Esophagus muscularis mucosa (tissue), 4 donors: ENCODE measurements around the gene PFKFB1. TPM values are rescaled to one million over a fixed set of nuclear protein-coding genes. Genes with fewer than 3 reads are reported as not detected.

Experiments
- DNase-seq: peaks from one replicate; pipeline ENCODE4 v3.0.0-alpha.2; 2017; ENCODE audit errors: extremely low spot score
- H3K27ac ChIP-seq, 4 donors: fragments of 200-600 bp; sonication (generic); replicated peaks in 1 of 4; 1 replicate in 3 of 4; 2 replicates in 1 of 4; pipeline ENCODE4 v1.5.1; 2016 to 2019; ENCODE audit warnings: mild to moderate bottlenecking in 1 of 4
- H3K27me3 ChIP-seq, 4 donors: fragments of 200-600 bp; sonication (generic); one replicate each; pipeline versions ENCODE4 v1.5.1 to v1.6.0; 2016 to 2019
- H3K36me3 ChIP-seq, 4 donors: fragments of 200-600 bp; sonication (generic); one replicate each; pipeline ENCODE4 v1.5.1; 2016 to 2019
- H3K4me1 ChIP-seq, 4 donors: fragments of 200-600 bp; sonication (generic); one replicate each; pipeline ENCODE4 v1.5.1; 2016 to 2019
- H3K4me3 ChIP-seq, 4 donors: fragments of 200-600 bp; sonication (generic); 1 replicate in 2 of 4; 2 replicates in 2 of 4; pipeline ENCODE4 v1.5.1; 2016 to 2019; ENCODE audit warnings: mild to moderate bottlenecking in 4 of 4, moderate library complexity in 1 of 4
- H3K9me3 ChIP-seq, 4 donors: fragments of 200-600 bp; sonication (generic); 1 replicate in 3 of 4; 2 replicates in 1 of 4; pipeline ENCODE4 v1.5.1; 2016 to 2019
- EP300 ChIP-seq: sonication (generic); formaldehyde crosslinking; IDR thresholded peaks from one replicate; pipeline ENCODE4 v1.6.1; 2017; ENCODE audit warnings: antibody characterized with exemption
- POLR2A ChIP-seq: fragments of 450-650 bp; IDR thresholded peaks from one replicate; pipeline ENCODE4 v1.6.1; 2017; ENCODE audit warnings: antibody characterized with exemption, moderate library complexity, mild to moderate bottlenecking, low read depth
- POLR2AphosphoS5 ChIP-seq, 2 donors: sonication (generic); formaldehyde crosslinking; IDR thresholded peaks; one replicate each; pipeline ENCODE4 v1.6.1; 2017; ENCODE audit warnings: antibody characterized with exemption in 2 of 2
- WGBS: methylation state at CpG from one replicate; pipeline ENCODE4 v1.1.5; 2018; 5-methylcytosine and 5-hydroxymethylcytosine counted together
- intact Hi-C: fragments of 100-400 bp; cut with DNase I; formaldehyde crosslinking; loops from one replicate; pipeline ENCODE4 v1.15.1; 2023
- small RNA-seq, 3 donors: library from RNA; depleted of rRNA; stranded (forward); fragments of <200 nt; gene quantifications; one replicate each; pipeline ENCODE3, GENCODE V24; 2016
- total RNA-seq, 4 donors: library from RNA; depleted of rRNA; stranded (reverse); fragments of >200 nt; gene quantifications; one replicate each; pipeline versions ENCODE4 v1.1.0 to v1.2.1, GENCODE V29; 2016
- TF ChIP-seq, protein P1 (sequence below), 3 experiments: fragments of 200-600 bp in 2 of 3; fragments of 450-650 bp in 1 of 3; sonication (generic) in 2 of 3; IDR thresholded peaks; one replicate each; pipeline ENCODE4 v1.5.1; 2017 to 2019; ENCODE audit warnings: antibody characterized with exemption in 3 of 3, mild to moderate bottlenecking in 2 of 3, moderate library complexity in 1 of 3

PFKFB1 gene
- total RNA-seq, 4 donors from 2014 or later: 0.33 TPM; not detected in 3

DNA sequence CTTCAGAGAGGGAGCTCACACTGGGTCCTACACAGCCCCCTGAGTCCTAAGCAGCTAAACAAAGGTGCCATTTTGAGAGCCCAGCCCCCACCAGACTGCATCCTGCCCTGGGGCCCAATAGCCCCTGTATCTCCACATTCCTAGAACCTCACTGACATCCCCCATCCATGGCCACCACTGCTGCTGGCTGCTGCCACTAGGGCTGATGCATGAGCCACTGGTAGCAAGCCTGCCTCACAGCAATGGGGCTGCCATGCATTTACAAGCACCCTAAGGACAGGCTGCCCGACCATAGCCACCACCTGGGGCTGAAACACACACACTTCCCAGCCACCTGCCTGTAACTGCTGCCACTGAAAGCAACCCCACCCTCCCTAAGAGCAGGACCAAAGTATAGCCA, 99.8 kb downstream of the PFKFB1 start:
- Histone ChIP-seq H3K4me3 (no peak overlapping the region), H3K27ac (no peak overlapping the region), H3K27me3 (no peaks in the 10 kb centered on the region), H3K4me1 (no peaks in the 10 kb centered on the region), H3K36me3 (no peaks in the 10 kb centered on the region), H3K9me3 (peaks cover 0 to 21% (median 0%) of the 10 kb centered on the region in 4 donors)
- WGBS: no CpG with 5 or more reads among the region's 1 CpG
- intact Hi-C loops: loop anchor here (10.0 kb wide), 1 partner anchor 161 kb away; no protein-coding TSS in a partner anchor
- TF ChIP-seq, protein P1, sequence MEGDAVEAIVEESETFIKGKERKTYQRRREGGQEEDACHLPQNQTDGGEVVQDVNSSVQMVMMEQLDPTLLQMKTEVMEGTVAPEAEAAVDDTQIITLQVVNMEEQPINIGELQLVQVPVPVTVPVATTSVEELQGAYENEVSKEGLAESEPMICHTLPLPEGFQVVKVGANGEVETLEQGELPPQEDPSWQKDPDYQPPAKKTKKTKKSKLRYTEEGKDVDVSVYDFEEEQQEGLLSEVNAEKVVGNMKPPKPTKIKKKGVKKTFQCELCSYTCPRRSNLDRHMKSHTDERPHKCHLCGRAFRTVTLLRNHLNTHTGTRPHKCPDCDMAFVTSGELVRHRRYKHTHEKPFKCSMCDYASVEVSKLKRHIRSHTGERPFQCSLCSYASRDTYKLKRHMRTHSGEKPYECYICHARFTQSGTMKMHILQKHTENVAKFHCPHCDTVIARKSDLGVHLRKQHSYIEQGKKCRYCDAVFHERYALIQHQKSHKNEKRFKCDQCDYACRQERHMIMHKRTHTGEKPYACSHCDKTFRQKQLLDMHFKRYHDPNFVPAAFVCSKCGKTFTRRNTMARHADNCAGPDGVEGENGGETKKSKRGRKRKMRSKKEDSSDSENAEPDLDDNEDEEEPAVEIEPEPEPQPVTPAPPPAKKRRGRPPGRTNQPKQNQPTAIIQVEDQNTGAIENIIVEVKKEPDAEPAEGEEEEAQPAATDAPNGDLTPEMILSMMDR (IDR thresholded peaks at IDR 0.05): no peak
- no peak for TF ChIP-seq POLR2A
- TF ChIP-seq POLR2AphosphoS5 (IDR thresholded peaks at IDR 0.05): no peak
- TF ChIP-seq EP300: no peak
- DNase-seq: no peak

DNA sequence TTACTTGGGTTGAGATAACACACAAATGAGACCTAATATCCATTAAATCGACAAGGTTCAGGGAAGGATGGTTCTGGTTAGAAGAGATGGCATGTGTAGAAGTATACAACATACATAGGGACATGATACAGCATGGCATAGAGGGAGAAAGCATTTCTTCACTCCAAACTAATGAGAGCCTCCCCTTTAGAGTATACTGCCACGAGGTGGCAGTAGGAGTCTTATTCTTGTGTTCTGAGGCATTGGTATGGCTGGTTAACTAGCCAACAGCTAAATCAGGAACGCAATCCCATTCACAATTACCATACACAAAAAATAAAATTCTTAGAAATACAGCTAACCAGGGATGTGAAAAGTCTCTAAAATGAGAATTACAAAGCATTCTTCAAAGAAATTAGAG, 102.4 kb downstream of the PFKFB1 start:
- Histone ChIP-seq H3K27ac (no peak overlapping the region), H3K27me3 (no peaks in the 10 kb centered on the region), H3K36me3 (no peaks in the 10 kb centered on the region), H3K9me3 (peaks cover 0 to 21% (median 0%) of the 10 kb centered on the region in 4 donors), H3K4me3 (no peak overlapping the region), H3K4me1 (no peaks in the 10 kb centered on the region)
- WGBS: 27% methylated on average over 3 of the region's 3 CpGs
- no peak for DNase-seq
- TF ChIP-seq, protein P1 (IDR thresholded peaks at IDR 0.05): peak in 1 of 3 experiments; percentile 42
- no peak for TF ChIP-seq POLR2A
- intact Hi-C loops: loop anchor here (10.0 kb wide), 1 partner anchor 163 kb away; no protein-coding TSS in a partner anchor

DNA sequence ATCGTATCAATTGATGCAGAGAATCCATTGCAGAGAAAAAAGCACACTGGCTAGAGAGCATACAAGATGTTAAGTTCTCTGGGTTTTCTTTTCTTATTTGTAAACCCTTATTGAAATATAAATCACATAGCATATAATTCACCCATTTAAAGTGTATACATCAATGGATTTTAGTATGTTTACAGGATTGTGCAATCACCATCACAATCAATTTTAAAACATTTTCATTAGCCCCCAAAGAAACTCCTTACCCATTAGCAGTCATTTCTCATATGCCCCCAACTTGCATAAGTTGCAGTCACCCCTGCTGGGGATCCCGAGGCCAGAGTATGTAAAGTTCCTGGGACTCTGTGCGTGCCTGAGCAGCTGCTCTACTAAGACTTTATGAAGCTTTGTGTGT, 108.2 kb downstream of the PFKFB1 start:
- Histone ChIP-seq H3K4me3 (no peak overlapping the region), H3K36me3 (no peaks in the 10 kb centered on the region), H3K27ac (no peak overlapping the region), H3K4me1 (no peaks in the 10 kb centered on the region), H3K9me3 (no peaks in the 10 kb centered on the region), H3K27me3 (no peaks in the 10 kb centered on the region)
- 70% methylated on average over 3 of the region's 3 CpGs for WGBS
- intact Hi-C loops: no loop called here
- TF ChIP-seq POLR2AphosphoS5 (IDR thresholded peaks at IDR 0.05) (no peak), EP300 (no peak), POLR2A (no peak)
- TF ChIP-seq, protein P1 (IDR thresholded peaks at IDR 0.05): no peak
- no peak for DNase-seq

Small RNAs within 50 kb of the gene (small RNA-seq; reads per million reads assigned to genes)
- 0 reads per million in 3 donors for gene RF00614

Other genes with a start within 250 kb of the PFKFB1 start
- under 1 TPM in 1 of 4 donors, not detected in 3; under 0.01 TPM for gene ITIH6, start 195.9 kb downstream of the PFKFB1 start, total RNA-seq
- gene MAGED2, start 186.4 kb downstream of the PFKFB1 start, total RNA-seq: 100 to 1,000 TPM; 132 to 197 (median 169) TPM
- 1 to 10 TPM; 3.5 to 7.5 (median 5.0) TPM for gene TRO, start 73.4 kb downstream of the PFKFB1 start, total RNA-seq
- 10 to 100 TPM in 1 of 4 donors, 1 to 10 TPM in 3; 5.4 to 10.1 (median 8.9) TPM for gene APEX2, start 6.2 kb upstream of the PFKFB1 start, total RNA-seq
- gene ALAS2, start 36.8 kb upstream of the PFKFB1 start, total RNA-seq: 10 to 100 TPM in 1 of 4 donors, 1 to 10 TPM in 2, not detected in 1; 1.9 to 30.6 (median 3.5) TPM
- gene PAGE2B, start 80.8 kb upstream of the PFKFB1 start, total RNA-seq: not detected
- not detected for gene PAGE2, start 94.8 kb upstream of the PFKFB1 start, total RNA-seq
- gene PAGE5, start 226.2 kb upstream of the PFKFB1 start, total RNA-seq: not detected